Measurements from ENCODE around the gene MYO16. TPM values are rescaled to one million over a fixed set of nuclear protein-coding genes. Genes with fewer than 3 reads are reported as not detected.

MYO16 gene
- total RNA-seq, 1 experiment from 2014 or later = not detected

DNA sequence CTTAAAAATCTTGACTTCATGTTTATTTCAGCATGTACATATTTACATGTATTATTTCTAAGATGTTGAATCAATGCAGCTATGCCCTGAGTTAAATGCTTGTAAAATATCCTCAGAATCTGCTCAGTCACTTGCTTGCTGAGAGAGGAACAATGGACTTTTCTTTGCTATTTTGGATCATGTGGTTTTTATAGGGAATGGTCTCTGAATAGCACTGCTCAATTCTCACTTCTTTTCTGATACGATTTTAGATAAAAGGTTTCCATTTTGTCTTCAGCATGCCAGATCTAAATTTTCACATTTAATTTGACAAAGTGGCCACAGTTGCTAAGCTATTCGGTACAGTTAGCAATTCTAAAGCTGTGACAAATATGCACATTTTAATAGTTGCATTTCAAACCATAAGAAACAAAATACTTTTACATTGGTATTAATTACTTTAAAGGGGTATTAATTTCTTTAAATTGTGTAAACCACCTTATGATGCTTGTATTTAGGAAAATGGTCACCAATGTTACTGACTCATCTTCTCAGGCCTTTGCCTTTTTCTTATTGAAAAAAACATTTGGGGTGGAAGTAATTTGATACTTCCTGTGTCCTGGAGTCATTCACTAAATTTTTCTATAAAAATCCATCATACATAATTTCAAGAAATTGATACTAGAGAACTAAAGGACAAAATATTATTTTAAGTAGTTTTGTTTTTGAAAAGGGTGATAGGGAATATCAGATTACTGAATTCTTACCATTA is 113.5 kb downstream of the MYO16 start:
- peaks cover 3% of the 10 kb centered on the region in 2 experiments for H3K4me1 Mint-ChIP-seq
- Histone ChIP-seq H3K4me1 (ENCODE audit: insufficient read depth, low read length) (no peaks in the 10 kb centered on the region), H3K4ac (ENCODE audit: low read depth, low read length) (no peak overlapping the region), H3K56ac (ENCODE audit: insufficient read length, low read depth, low read length) (no peak overlapping the region), H3K9me3 (ENCODE audit: control insufficient read depth, low read depth, low read length) (no peaks in the 10 kb centered on the region), H3K23ac (ENCODE audit: insufficient read length, low read depth, low read length) (no peak overlapping the region), H3K14ac (ENCODE audit: insufficient read depth, low read length) (no peak overlapping the region), H2BK12ac (ENCODE audit: insufficient read length, low read depth, low read length) (no peak overlapping the region), H3K79me2 (ENCODE audit: insufficient read depth, low read length) (no peaks in the 10 kb centered on the region), H2BK20ac (ENCODE audit: low read depth, low read length, poor library complexity, severe bottlenecking) (no peak overlapping the region), H3K4me2 (ENCODE audit: insufficient read depth, insufficient read length, low read length) (no peak overlapping the region), H3K18ac (ENCODE audit: insufficient read length, low read depth, low read length) (no peak overlapping the region), H4K8ac (replicated peaks; ENCODE audit: insufficient read length, low read depth, low read length) (no peak overlapping the region), H4K20me1 (ENCODE audit: control insufficient read depth, insufficient read depth, insufficient read length) (no peaks in the 10 kb centered on the region), H2AFZ (ENCODE audit: low read length) (no peak overlapping the region), H3K9ac (ENCODE audit: extremely low read depth, insufficient read length, low read length) (no peak overlapping the region), H2BK15ac (ENCODE audit: low read depth, low read length) (no peak overlapping the region), H3K23me2 (ENCODE audit: insufficient read length, low read depth, low read length, poor library complexity, severe bottlenecking) (no peaks in the 10 kb centered on the region), H2BK120ac (ENCODE audit: low read depth, low read length, poor library complexity, severe bottlenecking) (no peak overlapping the region), H4K91ac (ENCODE audit: insufficient read length, low read depth, low read length) (no peak overlapping the region), H4K5ac (ENCODE audit: insufficient read length, low read depth, low read length) (no peak overlapping the region), H2BK5ac (ENCODE audit: insufficient read length, low read length) (no peak overlapping the region), H3T11ph (ENCODE audit: low read length) (no peak overlapping the region), H3K79me1 (ENCODE audit: insufficient read depth, low read depth, low read length, poor library complexity, severe bottlenecking) (no peaks in the 10 kb centered on the region), H3K27me3 (ENCODE audit: insufficient read depth, low read length) (no peaks in the 10 kb centered on the region), H2AK5ac (ENCODE audit: insufficient read length, low read length) (no peak overlapping the region), H3K27ac (ENCODE audit: insufficient read length, low read depth, low read length) (no peak overlapping the region)
- H3K9me3 Mint-ChIP-seq = peaks cover 22 to 27% of the 10 kb centered on the region in 2 experiments
- H3K36me3 Mint-ChIP-seq (ENCODE audit: insufficient read depth in 1 of 3, low read depth in 3 of 3) = peaks cover 8 to 19% (median 11%) of the 10 kb centered on the region in 3 experiments
- H3K4me3 Mint-ChIP-seq = no peak overlapping the region
- DNase-seq = no peak
- H3K27me3 Mint-ChIP-seq (ENCODE audit: low read depth) = no peaks in the 10 kb centered on the region
- no peak overlapping the region for H3K27ac Mint-ChIP-seq
- TF ChIP-seq, protein P1, sequence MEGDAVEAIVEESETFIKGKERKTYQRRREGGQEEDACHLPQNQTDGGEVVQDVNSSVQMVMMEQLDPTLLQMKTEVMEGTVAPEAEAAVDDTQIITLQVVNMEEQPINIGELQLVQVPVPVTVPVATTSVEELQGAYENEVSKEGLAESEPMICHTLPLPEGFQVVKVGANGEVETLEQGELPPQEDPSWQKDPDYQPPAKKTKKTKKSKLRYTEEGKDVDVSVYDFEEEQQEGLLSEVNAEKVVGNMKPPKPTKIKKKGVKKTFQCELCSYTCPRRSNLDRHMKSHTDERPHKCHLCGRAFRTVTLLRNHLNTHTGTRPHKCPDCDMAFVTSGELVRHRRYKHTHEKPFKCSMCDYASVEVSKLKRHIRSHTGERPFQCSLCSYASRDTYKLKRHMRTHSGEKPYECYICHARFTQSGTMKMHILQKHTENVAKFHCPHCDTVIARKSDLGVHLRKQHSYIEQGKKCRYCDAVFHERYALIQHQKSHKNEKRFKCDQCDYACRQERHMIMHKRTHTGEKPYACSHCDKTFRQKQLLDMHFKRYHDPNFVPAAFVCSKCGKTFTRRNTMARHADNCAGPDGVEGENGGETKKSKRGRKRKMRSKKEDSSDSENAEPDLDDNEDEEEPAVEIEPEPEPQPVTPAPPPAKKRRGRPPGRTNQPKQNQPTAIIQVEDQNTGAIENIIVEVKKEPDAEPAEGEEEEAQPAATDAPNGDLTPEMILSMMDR (conservative IDR thresholded peaks at IDR 0.05) = no peak
- no CpG with 5 or more reads among the region's 2 CpGs for WGBS (ENCODE audit: extremely low coverage, insufficient read length, low lambda C conversion rate)
